MM.1S (cell line): ENCODE data around the gene MINDY3.

Experiments used
- DNase-seq: peaks from one replicate; pipeline ENCODE4 v3.0.0-alpha.2; 2015
- H2AFZ ChIP-seq: fragments of 300-600 bp; sonication (generic); 2 replicates; pipeline ENCODE4 v1.6.0; 2016; ENCODE audit warnings: antibody characterized with exemption, low read length
- H3F3A ChIP-seq: fragments of 300-600 bp; sonication (generic); 2 replicates; pipeline ENCODE4 v1.6.1; 2016; ENCODE audit warnings: mild to moderate bottlenecking, antibody characterized with exemption, low read length, moderate library complexity, mixed read lengths; ENCODE audit not compliant: insufficient read depth
- H3K27ac ChIP-seq: fragments of 300-600 bp; sonication (generic); 2 replicates; pipeline ENCODE4 v1.5.1; 2016; ENCODE audit warnings: mild to moderate bottlenecking, low read length
- H3K27me3 ChIP-seq: fragments of 300-600 bp; sonication (generic); replicated peaks from 2 replicates; pipeline ENCODE4 v1.6.0; 2016; ENCODE audit warnings: low read length; ENCODE audit not compliant: insufficient read depth
- H3K36me3 ChIP-seq: fragments of 300-600 bp; sonication (generic); replicated peaks from 2 replicates; pipeline ENCODE4 v1.6.1; 2016; ENCODE audit warnings: mild to moderate bottlenecking, low read length, mixed read lengths; ENCODE audit not compliant: insufficient read depth
- H3K4me1 ChIP-seq: fragments of 300-600 bp; sonication (generic); 2 replicates; pipeline ENCODE4 v1.6.1; 2016; ENCODE audit warnings: low read length, mixed read lengths
- H3K4me2 ChIP-seq: fragments of 300-600 bp; sonication (generic); 2 replicates; pipeline ENCODE4 v1.6.0; 2016; ENCODE audit warnings: low read depth, low read length
- H3K4me3 ChIP-seq: fragments of 300-600 bp; sonication (generic); 2 replicates; pipeline ENCODE4 v1.5.1; 2016; ENCODE audit warnings: low read length, mixed read lengths
- H3K79me2 ChIP-seq: fragments of 300-600 bp; sonication (generic); 2 replicates; pipeline ENCODE4 v1.6.1; 2016; ENCODE audit warnings: mixed run types, low read length, mixed read lengths
- H3K9ac ChIP-seq: fragments of 300-600 bp; sonication (generic); 2 replicates; pipeline ENCODE4 v1.6.1; 2016; ENCODE audit warnings: low read length, mixed read lengths
- H3K9me2 ChIP-seq: fragments of 300-600 bp; sonication (generic); replicated peaks from 2 replicates; pipeline ENCODE4 v1.6.1; 2016; ENCODE audit warnings: mild to moderate bottlenecking, low read length, mixed read lengths; ENCODE audit not compliant: insufficient read depth
- H3K9me3 ChIP-seq: fragments of 300-600 bp; sonication (generic); replicated peaks from 2 replicates; pipeline ENCODE4 v1.6.1; 2016; ENCODE audit warnings: mild to moderate bottlenecking, low read length, mixed read lengths; ENCODE audit not compliant: insufficient read depth
- H4K20me1 ChIP-seq: fragments of 300-600 bp; sonication (generic); 2 replicates; pipeline ENCODE4 v1.6.1; 2016; ENCODE audit warnings: mild to moderate bottlenecking, low read length, moderate library complexity, mixed read lengths; ENCODE audit not compliant: insufficient read depth
- EZH2 ChIP-seq: fragments of 300-600 bp; sonication (generic); optimal IDR thresholded peaks from 2 replicates; pipeline ENCODE3; 2017; ENCODE audit warnings: low read depth, mild to moderate bottlenecking, antibody characterized with exemption, low read length, mixed read lengths
- EZH2phosphoT487 ChIP-seq: fragments of 300-600 bp; sonication (generic); IDR thresholded peaks from 2 replicates; pipeline ENCODE4 v1.6.1; 2018; ENCODE audit warnings: antibody characterized with exemption, low read length
- TF ChIP-seq, protein P1 (sequence below): fragments of 300-600 bp; sonication (generic); IDR thresholded peaks from 2 replicates; pipeline ENCODE4 v1.5.1; 2016; ENCODE audit warnings: antibody characterized with exemption, low read length, mixed read lengths

The MINDY3 gene

DNA sequence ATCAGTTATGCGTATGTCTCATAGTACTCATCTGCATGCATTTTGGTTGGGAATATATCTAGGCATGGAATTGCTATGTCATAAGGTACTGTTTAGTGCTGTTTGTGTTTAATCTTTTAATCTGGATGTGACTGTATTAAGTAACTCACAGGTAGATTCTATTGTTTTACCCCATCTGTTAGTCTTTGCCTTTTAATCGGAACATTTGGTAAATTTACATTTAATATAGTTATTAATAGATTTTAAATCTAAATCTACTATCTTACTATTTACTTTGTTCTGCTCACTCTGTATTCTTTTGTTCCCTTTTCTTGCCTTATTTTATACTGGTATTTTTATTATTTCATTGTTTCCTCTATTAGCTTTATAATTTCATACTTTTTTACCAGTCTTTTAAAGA, 130.0 kb downstream of the MINDY3 start:
- H2AFZ ChIP-seq, result no peak overlapping the region
- no peaks in the 10 kb centered on the region for H4K20me1 ChIP-seq
- no peak overlapping the region for H3K4me3 ChIP-seq
- no peak overlapping the region for H3K27ac ChIP-seq
- no peaks in the 10 kb centered on the region for H3K36me3 ChIP-seq
- no peaks in the 10 kb centered on the region for H3K79me2 ChIP-seq
- no peak overlapping the region for H3K9ac ChIP-seq
- H3K4me2 ChIP-seq, result no peak overlapping the region
- 0 out of 2 replicates have a peak, but pooled peaks cover 5% of the 10 kb centered on the region for H3F3A ChIP-seq
- no peaks in the 10 kb centered on the region for H3K9me3 ChIP-seq
- no peak for DNase-seq
- no peak for TF ChIP-seq EZH2
- no peak for TF ChIP-seq EZH2phosphoT487
- TF ChIP-seq, protein P1, sequence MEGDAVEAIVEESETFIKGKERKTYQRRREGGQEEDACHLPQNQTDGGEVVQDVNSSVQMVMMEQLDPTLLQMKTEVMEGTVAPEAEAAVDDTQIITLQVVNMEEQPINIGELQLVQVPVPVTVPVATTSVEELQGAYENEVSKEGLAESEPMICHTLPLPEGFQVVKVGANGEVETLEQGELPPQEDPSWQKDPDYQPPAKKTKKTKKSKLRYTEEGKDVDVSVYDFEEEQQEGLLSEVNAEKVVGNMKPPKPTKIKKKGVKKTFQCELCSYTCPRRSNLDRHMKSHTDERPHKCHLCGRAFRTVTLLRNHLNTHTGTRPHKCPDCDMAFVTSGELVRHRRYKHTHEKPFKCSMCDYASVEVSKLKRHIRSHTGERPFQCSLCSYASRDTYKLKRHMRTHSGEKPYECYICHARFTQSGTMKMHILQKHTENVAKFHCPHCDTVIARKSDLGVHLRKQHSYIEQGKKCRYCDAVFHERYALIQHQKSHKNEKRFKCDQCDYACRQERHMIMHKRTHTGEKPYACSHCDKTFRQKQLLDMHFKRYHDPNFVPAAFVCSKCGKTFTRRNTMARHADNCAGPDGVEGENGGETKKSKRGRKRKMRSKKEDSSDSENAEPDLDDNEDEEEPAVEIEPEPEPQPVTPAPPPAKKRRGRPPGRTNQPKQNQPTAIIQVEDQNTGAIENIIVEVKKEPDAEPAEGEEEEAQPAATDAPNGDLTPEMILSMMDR, result no peak
- H3K9me2 ChIP-seq, result no peaks in the 10 kb centered on the region
- no peaks in the 10 kb centered on the region for H3K27me3 ChIP-seq
- peaks cover 3% of the 10 kb centered on the region for H3K4me1 ChIP-seq

DNA sequence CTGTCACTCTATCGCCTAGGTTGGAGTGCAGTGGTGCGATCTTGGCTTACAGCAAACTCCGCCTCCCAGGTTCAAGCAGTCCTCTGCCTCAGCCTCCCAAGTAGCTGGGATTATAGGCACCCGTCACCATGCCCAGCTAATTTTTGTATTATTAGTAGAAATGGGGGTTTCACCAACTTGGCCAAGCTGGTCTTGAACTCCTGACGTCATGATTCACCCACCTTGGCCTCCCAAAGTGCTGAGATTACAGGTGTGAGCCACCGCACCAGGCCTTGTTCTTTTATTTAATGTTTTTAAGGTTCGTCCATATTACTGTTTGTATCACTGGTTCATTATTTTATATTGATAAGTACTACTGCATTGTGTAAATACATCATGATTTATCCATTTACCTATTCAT, 130.4 kb downstream of the MINDY3 start:
- Histone ChIP-seq H3K4me3 (no peak overlapping the region), H3K27ac (no peak overlapping the region), H3K27me3 (no peaks in the 10 kb centered on the region), H3K36me3 (no peaks in the 10 kb centered on the region), H3K9me2 (no peaks in the 10 kb centered on the region), H4K20me1 (no peaks in the 10 kb centered on the region), H3K9ac (no peak overlapping the region), H3K9me3 (no peaks in the 10 kb centered on the region), H3K79me2 (no peaks in the 10 kb centered on the region), H3F3A (0 out of 2 replicates have a peak, but pooled peaks cover 6% of the 10 kb centered on the region), H3K4me1 (peaks cover 8% of the 10 kb centered on the region), H2AFZ (no peak overlapping the region), H3K4me2 (no peak overlapping the region)
- no peak for DNase-seq
- TF ChIP-seq, protein P1, result no peak
- TF ChIP-seq EZH2phosphoT487, result no peak
- TF ChIP-seq EZH2, result no peak
